ENCODE results near the gene ZFP14.

The ZFP14 gene

DNA sequence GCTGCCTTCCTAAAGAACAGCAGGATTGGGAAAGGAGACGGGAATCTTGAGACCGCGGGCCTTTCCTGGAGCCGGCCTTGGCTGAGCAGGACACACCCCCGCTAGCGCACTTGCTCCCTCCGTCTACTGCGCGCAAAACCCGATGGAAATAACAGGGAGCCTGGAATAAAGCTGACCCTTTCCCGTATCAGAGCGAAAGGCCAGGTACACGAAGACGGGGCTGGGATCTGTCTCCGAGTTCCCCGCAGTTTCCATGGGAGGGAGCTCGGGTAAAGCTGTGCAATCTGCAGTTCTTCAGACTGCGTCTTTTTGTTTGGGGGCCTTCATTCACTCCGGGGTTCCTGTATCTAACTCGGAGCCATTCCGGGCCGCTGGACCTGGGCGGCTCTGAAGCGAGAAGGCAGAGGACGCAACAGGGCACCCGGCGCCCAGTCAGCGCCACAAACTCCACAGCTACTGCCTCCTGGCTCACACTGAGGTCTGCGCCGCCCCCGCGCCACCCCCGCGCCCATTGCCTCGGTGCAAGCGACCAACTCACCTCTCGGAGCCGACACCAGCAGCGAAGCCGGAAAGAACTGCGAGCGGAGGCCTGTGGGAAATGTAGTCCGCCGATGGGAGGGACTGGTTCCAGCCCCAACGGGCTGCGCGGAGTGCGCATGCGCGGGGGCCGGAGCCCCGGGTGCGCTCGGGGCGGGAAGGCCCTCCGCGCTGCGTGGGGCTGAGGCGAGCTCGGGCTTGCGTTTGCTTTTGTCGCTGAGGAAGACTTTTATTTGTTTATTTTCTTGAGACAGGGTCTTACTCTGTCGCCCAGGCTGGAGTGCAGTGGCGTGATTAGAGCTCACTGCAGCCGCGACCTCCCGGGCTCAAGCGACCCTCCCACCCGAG, at the start of gene ZFP14:
ZFP14 (minus strand) TSS at position 577 of the 885 bp plus-strand sequence. CDS start 11,309 bp downstream, outside the sequence.
- Mint-ChIP-seq H3K36me3 (peaks cover 26% of the 10 kb centered on the region), H3K27ac (peak within 1 kb of the TSS; percentile 94), H3K4me1 (peaks cover 19% of the 10 kb centered on the region), H3K4me3 (peak within 1 kb of the TSS; percentile 82), H3K27me3 (no peaks in the 10 kb centered on the region), H3K9me3 (peaks cover 31% of the 10 kb centered on the region)
- CTCF ChIA-PET: interaction anchor here (0.6 to 1.6 kb wide), 3 partner anchors 17 to 251 kb away, joined by 3 to 5 read pairs (median 3); no protein-coding TSS in a partner anchor
- peak; percentile 97 for DNase-seq

DNA sequence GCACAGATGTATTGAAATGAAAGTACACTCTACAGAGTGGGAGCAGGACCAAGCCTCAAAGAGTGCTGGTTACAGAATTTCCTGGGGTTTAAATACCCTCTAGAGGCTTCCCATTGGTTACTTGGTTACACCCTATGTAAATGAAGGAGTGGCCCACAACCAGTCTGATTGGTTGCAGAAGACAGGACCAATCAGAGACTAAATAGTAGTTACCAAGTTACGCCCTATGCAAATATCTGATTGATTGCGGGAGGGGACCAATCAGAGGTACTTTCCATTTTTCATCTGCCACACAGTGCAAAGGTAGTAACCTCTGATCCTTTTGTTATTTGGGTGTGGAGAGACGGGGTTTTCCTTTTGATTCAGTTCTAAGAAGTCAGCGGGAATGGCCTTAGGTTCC, 44.9 kb upstream of the ZFP14 start:
- Mint-ChIP-seq H3K4me3 (no peak overlapping the region), H3K36me3 (peaks cover 6% of the 10 kb centered on the region), H3K9me3 (peaks cover 34% of the 10 kb centered on the region), H3K27me3 (peaks cover 16% of the 10 kb centered on the region), H3K4me1 (peaks cover 7% of the 10 kb centered on the region), H3K27ac (no peak overlapping the region)
- CTCF ChIA-PET: no interaction called here
- DNase-seq: no peak

DNA sequence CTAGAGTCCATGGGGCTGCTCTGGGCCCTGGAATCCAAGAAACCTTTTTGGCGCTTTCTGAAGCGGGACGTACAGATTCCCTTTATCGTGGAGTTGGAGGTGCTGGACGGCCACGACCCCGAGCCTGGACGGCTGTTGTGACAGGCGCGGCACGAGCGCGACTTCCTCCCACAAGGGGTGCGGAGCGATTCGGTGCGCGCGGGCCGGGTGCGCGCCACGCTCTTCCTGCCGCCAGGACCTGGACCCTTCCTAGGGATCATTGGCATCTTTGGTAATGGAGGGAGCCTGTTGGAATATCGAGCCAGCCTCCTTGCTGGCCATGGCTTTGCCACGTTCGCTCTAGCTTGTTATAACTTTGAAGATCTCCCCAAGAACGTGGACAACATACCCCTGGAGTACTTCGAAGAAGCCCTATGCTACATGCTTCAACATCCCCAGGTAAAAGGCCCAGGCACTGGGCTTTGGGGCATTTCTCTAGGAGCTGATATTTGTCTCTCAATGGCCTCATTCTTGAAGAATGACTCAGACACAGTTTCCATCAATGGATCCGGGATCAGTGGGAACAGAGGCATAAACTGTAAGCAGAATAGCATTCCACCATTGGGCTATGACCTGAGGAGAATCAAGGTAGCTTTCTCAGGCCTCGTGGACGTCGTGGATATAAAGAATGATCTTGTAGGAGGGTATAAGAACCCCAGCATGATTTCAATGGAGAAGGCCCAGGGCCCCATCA, 42.9 kb upstream of the ZFP14 start:
- peaks cover 18% of the 10 kb centered on the region for H3K36me3 Mint-ChIP-seq
- peaks cover 37% of the 10 kb centered on the region for H3K9me3 Mint-ChIP-seq
- peaks cover 25% of the 10 kb centered on the region for H3K4me1 Mint-ChIP-seq
- peaks cover 20% of the 10 kb centered on the region for H3K27me3 Mint-ChIP-seq
- CTCF ChIA-PET: no interaction called here
- no peak overlapping the region for H3K27ac Mint-ChIP-seq
- no peak for DNase-seq
- peak overlapping the region; percentile 15 for H3K4me3 Mint-ChIP-seq

DNA sequence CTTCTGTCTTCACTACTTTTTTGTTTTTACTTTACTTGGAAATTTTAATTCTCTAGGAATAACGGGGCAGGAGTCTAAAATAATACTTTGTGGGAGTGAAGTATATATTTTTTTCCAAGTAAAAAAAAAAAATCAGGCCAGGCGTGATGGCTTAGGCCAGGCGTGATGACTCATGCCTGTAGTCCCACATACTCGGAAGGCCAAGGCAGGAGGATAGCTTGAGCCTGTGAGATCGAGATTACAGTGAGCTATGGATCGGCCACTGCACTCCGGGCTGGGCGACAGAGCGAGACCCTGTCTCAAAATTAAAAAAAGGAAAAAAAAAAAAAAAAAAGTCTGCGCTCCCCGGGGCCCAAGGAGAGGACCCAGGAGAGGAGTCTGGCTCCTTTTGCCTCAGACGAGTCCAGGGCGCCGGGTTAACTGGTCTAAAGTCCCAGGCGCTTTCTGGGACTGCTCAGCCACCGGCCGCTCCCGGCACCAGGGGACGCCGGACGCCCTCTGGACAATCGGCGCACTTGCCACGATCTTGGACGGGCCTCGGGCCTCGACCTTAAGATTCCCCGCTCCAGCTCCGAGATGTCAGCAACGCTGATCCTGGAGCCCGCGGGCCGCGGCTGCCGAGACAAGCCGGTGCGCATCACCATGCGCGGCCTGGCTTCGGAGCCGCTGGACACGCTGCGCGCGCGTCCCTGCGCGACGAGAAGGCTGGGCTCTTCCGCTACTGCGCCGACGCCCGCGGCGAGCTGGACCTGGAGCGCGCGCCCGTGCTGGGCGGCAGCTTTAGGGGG, 42.2 kb upstream of the ZFP14 start:
- H3K4me3 Mint-ChIP-seq: peak overlapping the region; percentile 14
- CTCF ChIA-PET: interaction anchor here (1.4 kb wide), 1 partner anchor 43 kb away, joined by 5 read pairs; the partner anchor contains the start of gene ZFP14
- peaks cover 36% of the 10 kb centered on the region for H3K9me3 Mint-ChIP-seq
- peaks cover 20% of the 10 kb centered on the region for H3K27me3 Mint-ChIP-seq
- DNase-seq: no peak
- no peak overlapping the region for H3K27ac Mint-ChIP-seq
- H3K4me1 Mint-ChIP-seq: peaks cover 25% of the 10 kb centered on the region
- H3K36me3 Mint-ChIP-seq: peaks cover 20% of the 10 kb centered on the region

DNA sequence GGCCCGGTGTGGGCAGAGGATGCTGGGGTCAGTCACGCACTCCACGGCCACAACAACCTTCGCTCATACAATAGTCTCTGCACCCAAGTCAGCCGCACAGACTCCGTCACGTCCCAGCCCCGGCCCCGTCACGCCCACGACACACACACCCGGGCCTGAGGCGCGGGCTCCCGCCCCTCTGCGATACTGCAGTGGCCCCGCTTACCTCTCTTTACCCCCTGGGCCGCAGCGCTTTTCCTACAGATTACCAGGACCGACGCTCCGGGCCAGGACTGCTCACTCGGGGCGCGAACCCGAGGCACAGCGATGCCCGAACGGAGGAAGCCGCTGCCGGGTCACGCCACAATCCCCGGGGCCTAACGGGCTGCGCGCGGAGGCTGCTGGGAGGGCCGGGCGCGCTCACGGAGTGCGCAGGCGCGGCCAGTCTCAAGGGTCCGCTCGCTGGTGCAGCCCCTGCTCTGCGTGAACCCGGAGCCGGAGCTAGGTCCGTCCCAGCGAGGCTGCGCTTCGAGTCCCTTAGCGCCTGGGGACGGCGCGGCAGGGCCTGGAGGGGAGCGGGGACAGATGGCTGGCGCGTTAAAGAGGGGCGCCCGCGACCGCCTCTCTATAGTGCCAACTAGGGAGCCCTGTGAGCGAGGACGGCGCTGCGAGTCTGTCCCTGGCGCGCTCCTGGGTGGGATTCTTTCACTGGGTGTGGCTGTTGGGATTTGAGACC, 39.4 kb upstream of the ZFP14 start, which contains the start of gene ZFP82:
ZFP82 (minus strand) TSS at position 358 of the 715 bp plus-strand sequence. CDS start 8,855 bp downstream, outside the sequence.
- peak; percentile 80 for DNase-seq
- Mint-ChIP-seq H3K27me3 (peaks cover 20% of the 10 kb centered on the region), H3K4me3 (peak within 1 kb of the TSS; percentile 86), H3K27ac (peak within 1 kb of the TSS; percentile 93), H3K4me1 (peaks cover 25% of the 10 kb centered on the region), H3K36me3 (peaks cover 34% of the 10 kb centered on the region), H3K9me3 (peaks cover 36% of the 10 kb centered on the region)
- CTCF ChIA-PET: no interaction called here

DNA sequence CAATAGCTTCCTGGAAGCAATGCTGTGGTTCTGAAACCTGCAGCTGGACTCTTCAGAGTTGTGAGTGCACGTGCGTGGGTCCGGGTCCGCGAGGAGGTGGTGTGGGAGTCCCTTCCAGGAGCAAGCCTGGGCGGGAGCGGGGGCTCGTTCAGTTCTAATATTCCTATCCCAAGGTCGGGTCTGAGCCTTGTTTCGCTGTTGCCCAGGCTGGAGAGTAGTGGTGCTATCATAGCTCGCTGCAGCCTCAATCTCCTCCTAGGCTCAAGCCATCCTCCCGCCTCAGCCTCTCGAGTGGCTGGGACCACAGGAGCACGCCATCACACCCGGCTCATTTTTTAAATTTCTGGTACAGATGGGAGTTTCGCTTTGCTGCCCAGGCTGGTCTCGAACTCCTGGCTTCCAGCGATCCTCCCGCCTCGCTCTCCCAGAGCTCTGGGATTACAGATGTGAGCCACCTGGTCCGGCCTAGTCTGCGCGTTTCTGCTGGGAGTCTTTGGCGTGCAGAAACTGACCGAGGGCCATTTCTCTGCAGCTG, 38.8 kb upstream of the ZFP14 start:
- H3K4me1 Mint-ChIP-seq: peaks cover 25% of the 10 kb centered on the region
- CTCF ChIA-PET: no interaction called here
- peaks cover 20% of the 10 kb centered on the region for H3K27me3 Mint-ChIP-seq
- H3K27ac Mint-ChIP-seq: peak overlapping the region; percentile 93
- H3K9me3 Mint-ChIP-seq: peaks cover 41% of the 10 kb centered on the region
- H3K36me3 Mint-ChIP-seq: peaks cover 39% of the 10 kb centered on the region
- peak; percentile 20 for DNase-seq
- peak overlapping the region; percentile 86 for H3K4me3 Mint-ChIP-seq

DNA sequence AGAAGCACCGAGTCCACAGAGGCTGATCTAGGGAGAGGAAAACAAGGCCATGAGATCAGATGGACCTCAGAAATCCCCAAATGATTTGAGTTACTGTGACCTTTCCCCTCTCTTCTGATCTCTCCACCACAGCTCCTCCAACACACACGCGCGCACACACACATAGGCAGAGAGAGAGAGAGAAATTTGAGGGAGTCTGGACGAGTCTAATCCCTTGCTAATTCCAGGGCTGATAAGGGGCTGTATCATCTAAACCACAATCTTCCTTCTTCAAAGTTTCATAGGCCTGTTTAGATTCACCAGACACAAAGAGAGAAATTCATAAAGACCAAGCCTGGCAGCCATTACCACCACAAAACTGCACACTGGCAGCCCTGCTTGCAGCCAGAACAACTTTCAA, 30.8 kb upstream of the ZFP14 start:
- DNase-seq: no peak
- peaks cover 64% of the 10 kb centered on the region for H3K36me3 Mint-ChIP-seq
- peaks cover 45% of the 10 kb centered on the region for H3K9me3 Mint-ChIP-seq
- H3K27ac Mint-ChIP-seq: no peak overlapping the region
- no peaks in the 10 kb centered on the region for H3K27me3 Mint-ChIP-seq
- H3K4me1 Mint-ChIP-seq: no peaks in the 10 kb centered on the region
- H3K4me3 Mint-ChIP-seq: no peak overlapping the region
- CTCF ChIA-PET: no interaction called here

DNA sequence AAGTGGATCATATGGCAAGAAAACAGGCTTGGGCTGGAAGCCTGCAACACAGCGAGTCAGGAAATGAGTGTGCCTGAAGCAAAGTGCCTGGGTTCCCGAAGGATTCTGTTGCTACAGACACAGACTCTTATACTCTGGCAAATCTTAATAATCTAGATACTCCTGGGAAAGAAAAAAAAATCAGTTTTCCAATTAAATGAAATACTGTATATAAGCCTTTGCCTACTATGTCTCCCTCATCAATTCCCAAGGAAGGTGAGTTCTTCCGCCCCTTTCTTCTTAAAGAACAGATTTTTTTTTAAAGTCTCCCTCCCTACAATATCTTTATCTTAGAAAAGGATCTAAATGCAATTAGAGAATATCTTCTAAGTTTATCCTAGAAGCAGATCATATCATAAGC, 29.1 kb upstream of the ZFP14 start:
- no peaks in the 10 kb centered on the region for H3K4me1 Mint-ChIP-seq
- peaks cover 69% of the 10 kb centered on the region for H3K36me3 Mint-ChIP-seq

DNA sequence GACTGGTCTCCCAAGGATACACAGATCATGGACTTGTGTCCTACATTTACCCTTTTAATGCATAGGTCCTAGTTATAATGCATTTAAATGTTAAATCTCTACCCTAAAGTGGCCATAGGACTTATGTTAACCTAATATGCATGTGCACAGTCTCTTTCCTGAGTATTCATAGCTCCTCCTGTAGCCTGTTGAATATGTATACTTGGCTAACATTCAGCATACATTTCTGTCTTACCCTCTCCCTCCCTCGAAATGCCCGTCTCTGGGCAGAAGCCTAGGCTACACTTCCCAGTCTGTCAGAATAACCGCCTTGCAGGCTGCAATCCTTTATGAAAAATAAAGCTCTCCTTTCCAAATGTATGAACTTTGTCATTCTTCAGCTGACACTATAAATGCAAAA, 25.5 kb upstream of the ZFP14 start:
- H3K36me3 Mint-ChIP-seq: peaks cover 71% of the 10 kb centered on the region
- DNase-seq: no peak
- H3K4me1 Mint-ChIP-seq: no peaks in the 10 kb centered on the region
- CTCF ChIA-PET: no interaction called here
- no peak overlapping the region for H3K4me3 Mint-ChIP-seq
- no peak overlapping the region for H3K27ac Mint-ChIP-seq
- peaks cover 40% of the 10 kb centered on the region for H3K9me3 Mint-ChIP-seq
- no peaks in the 10 kb centered on the region for H3K27me3 Mint-ChIP-seq

More for the DNA sequence above, 29.1 kb upstream of the ZFP14 start:
- H3K27ac Mint-ChIP-seq: no peak overlapping the region
- H3K9me3 Mint-ChIP-seq: peaks cover 47% of the 10 kb centered on the region
- DNase-seq: no peak
- H3K4me3 Mint-ChIP-seq: no peak overlapping the region
- CTCF ChIA-PET: no interaction called here
- no peaks in the 10 kb centered on the region for H3K27me3 Mint-ChIP-seq

DNA sequence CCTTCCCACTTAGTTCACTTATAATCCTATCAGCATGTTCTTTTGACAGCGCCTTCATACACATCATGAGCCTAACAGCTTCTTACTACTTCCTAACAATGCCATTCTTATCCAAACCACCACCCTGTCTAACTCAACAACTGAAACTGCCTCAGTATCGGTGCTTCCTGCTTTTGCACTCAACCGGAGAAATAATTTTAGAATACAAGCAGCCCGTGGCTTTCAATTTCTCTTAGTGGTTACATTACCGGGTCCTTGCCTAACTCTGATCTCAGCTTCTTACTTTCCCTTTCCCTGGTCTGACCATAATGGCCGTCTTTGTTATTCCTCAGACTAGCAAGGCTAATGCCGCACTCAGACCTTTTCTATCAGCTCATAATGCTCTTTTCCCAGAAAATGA, 22.5 kb upstream of the ZFP14 start:
- no peaks in the 10 kb centered on the region for H3K4me1 Mint-ChIP-seq
- no peaks in the 10 kb centered on the region for H3K27me3 Mint-ChIP-seq
- H3K27ac Mint-ChIP-seq: no peak overlapping the region
- CTCF ChIA-PET: no interaction called here
- H3K36me3 Mint-ChIP-seq: peaks cover 66% of the 10 kb centered on the region
- no peak overlapping the region for H3K4me3 Mint-ChIP-seq
- DNase-seq: no peak
- peaks cover 40% of the 10 kb centered on the region for H3K9me3 Mint-ChIP-seq

DNA sequence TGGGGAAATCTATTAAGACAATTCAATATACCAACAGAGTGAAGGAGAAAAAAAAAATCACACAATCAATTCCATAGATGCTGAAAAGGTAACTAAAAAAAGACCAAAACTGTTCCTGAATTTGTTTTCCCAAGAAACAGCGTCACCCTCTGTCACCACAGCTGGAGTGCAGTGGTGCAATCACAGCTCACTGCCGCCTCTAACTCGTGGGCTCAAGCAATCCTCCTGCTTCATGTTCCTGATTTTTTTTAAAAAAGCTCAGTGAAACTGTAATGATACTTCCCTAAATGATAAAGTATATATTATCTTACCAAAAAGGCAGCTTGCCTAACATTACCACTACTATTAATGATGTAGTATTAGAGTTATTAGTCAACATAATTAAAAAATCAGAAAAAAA, 19.6 kb upstream of the ZFP14 start:
- CTCF ChIA-PET: no interaction called here
- Mint-ChIP-seq H3K27ac (no peak overlapping the region), H3K4me3 (no peak overlapping the region), H3K9me3 (peaks cover 47% of the 10 kb centered on the region), H3K27me3 (no peaks in the 10 kb centered on the region), H3K4me1 (no peaks in the 10 kb centered on the region), H3K36me3 (peaks cover 63% of the 10 kb centered on the region)
- DNase-seq: no peak

DNA sequence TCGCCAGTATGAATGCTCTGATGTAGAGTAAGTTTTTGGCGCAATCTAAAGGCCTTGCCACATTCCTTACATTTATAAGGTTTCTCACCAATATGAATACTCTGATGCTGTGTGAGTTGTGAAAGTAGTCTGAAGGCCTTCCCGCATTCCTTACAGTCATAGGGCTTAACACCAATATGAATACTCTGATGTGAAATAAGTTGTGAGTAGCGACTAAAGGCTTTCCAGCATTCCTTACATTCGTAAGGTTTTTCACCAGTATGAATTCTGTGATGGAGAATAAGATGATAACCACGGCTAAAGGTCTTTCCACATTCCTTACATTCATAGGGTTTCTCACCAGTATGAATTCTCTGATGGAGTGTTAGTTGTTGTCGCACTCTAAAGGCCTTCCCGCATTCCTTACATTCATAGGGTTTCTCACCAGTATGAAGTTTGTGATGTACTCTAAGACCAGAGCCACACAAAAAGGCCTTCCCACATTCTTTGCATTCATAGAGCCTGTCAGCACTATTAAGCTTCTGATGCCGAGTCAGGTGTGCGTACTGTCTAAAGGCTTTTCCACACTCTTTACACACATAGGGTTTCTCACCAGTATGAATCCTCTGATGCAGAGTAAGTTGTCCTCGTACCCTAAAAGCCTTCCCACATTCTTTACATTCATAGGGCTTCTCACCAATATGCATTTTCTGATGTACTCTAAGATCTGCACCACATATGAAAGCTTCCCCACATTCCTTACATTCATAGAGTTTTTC, 14.1 kb upstream of the ZFP14 start:
- CTCF ChIA-PET: no interaction called here
- no peaks in the 10 kb centered on the region for H3K27me3 Mint-ChIP-seq
- no peak overlapping the region for H3K27ac Mint-ChIP-seq
- DNase-seq: no peak
- no peak overlapping the region for H3K4me3 Mint-ChIP-seq
- H3K4me1 Mint-ChIP-seq: no peaks in the 10 kb centered on the region
- peaks cover 49% of the 10 kb centered on the region for H3K36me3 Mint-ChIP-seq
- peaks cover 57% of the 10 kb centered on the region for H3K9me3 Mint-ChIP-seq

DNA sequence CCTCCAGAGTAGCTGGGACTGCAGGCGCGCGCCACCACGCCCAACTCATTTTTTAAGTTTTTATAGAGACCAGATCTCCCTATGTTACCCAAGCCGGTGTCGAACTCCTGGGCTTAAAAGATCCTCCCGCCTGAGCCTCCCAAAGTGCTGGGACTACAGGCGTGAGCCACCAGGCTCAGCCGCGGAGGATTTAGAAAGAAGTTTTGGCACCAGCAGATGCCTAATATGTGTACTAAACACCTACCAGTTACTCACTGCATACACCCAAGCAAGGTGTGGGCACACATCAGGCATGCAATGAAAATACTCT, 464 bp upstream of the ZFP14 start:
- H3K27ac Mint-ChIP-seq: peak overlapping the region; percentile 94
- DNase-seq: no peak
- peaks cover 19% of the 10 kb centered on the region for H3K4me1 Mint-ChIP-seq
- H3K27me3 Mint-ChIP-seq: no peaks in the 10 kb centered on the region
- peak overlapping the region; percentile 82 for H3K4me3 Mint-ChIP-seq
- CTCF ChIA-PET: no interaction called here
- H3K36me3 Mint-ChIP-seq: peaks cover 25% of the 10 kb centered on the region
- peaks cover 32% of the 10 kb centered on the region for H3K9me3 Mint-ChIP-seq
